Activated CD4-positive, alpha-beta T cell treated with anti-CD3 and anti-CD28 coated beads for 48 hours (primary cell): ENCODE measurements around the gene HDAC10.
"Not testable (repeated sequence)": the region's sequence is repeated elsewhere in the genome, so short reads cannot be mapped to it uniquely, and the experiment has no call there.

Source experiments
- DNase-seq: peaks from one replicate; pipeline ENCODE4 v3.0.0-alpha.2; 2020

Gene HDAC10

DNA sequence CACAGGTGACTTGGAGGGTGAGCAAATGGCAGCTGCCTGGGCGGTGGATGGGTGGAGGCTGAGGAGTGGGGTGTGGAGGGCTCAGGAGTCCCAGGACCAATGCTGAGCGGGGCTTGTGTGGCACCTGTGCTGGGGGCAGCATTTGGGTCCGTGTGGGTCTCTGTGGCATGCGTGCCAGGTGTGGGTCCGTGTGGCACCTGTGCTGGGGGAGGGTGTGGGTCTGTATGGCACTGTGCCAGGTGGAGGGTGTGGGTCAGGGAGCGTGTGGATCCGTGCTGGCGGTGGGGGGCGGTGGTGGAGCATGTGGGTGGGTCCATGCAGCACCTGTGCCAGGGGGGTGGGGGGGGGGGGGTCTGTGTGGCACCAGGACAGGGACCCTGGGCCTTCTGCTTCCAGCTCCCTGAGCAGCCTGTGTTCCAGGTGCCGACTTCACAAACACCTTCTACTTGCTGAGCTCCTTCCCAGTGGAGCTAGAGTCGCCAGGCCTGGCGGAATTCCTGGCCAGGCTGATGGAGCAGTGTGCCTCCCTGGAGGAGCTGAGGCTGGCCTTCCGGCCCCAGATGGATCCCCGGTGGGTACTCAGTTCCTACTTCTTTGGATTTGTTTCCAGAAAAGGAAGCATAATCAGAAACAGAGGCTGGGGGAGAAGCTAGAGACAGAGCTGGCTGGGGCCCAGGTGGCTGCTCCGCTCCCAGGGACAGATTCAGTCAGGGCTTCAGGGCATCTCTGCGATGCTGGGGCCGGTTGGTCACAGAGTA is 35.6 kb downstream of the HDAC10 start:
- no peak for DNase-seq

DNA sequence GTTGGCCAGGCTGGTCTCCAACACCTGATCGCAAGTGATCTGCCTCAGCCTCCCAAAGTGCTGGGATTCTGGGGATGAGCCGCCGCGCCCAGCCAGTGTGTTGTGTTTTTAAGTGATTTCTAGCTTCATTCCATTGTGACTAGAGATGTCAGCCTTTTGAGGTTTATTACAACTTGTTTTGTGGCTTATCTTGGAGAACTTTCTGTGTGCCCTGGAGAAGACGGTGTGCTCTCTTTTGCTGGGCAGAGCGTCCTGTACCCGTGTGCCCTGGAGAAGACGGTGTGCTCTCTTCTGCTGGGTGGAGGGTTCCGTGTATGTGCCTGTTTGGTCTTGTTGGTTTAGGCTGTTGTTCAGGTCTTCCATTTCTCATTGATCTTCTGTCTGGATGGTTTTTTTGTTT is 37.8 kb downstream of the HDAC10 start:
- DNase-seq, result no peak

DNA sequence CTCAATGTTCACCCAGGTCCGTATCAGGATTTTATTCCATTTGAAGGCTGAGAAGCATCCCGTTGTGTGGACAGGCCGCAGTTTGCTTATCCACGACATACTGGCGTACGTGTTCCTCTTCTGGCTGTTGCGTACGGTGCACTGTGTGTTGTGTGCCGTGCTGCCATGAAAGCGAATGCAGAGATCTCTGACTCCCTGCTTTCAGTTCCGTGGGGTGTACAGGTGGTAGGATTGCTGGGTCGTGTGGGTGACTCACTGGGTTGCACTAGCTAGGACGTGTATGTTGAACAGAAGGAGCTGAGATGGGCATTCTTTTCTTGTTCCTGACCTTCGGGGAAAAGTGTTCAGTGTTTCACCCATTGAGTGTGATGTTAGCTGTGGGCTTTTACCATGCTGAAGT is 39.9 kb downstream of the HDAC10 start:
- DNase-seq, result no peak

DNA sequence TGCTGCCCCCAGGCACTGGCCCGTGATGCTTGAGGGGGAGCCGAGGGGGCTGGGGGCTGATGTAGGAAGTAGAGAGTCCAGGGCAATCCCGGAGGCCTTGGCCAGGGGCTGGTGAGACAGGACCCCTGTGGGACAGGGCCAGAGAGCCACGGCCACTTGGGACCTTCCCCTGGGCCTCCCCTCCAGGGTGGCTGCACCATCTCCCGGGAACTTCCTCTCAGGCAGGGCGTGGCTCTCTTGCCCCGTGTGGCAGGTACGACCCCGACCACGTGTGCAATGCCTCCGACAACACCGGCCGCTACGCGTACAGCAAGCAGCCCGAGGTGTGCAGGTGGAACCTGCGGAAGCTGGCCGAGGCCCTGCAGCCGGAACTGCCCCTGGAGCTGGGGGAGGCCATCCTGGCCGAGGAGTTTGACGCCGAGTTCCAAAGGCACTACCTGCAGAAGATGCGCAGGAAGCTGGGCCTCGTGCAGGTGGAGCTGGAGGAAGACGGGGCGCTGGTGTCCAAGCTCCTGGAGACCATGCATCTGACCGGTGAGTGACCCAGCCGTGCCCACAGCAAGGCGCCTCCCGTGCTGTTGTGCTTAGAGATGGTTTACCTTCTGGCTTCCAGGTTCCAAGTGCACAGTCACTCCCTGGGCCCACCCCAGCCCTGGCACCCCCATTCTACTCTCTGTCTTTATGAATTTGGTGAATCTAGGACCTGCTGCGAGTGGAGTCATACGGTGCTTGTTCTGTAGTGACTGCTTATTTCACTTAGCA is 40.5 kb downstream of the HDAC10 start:
- no peak for DNase-seq

DNA sequence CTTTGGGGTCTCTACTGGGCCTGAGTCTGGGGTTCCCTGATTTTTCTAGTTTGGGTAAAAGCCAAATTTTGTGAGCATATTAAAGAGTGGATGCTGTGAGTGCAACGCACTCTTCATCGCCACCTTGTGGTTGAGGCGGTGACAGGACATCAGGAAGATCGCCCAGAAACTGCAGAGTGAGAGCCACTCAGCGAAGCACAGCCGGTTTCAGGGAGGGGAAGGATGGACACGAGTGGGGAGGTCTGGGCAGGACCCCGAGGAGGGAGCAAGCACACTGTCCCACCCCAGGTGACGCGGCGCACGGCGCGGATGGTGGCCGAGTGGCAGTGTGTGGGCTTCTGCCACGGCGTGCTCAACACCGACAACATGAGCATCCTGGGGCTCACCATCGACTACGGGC is 41.2 kb downstream of the HDAC10 start:
- DNase-seq, result peak; percentile 81

DNA sequence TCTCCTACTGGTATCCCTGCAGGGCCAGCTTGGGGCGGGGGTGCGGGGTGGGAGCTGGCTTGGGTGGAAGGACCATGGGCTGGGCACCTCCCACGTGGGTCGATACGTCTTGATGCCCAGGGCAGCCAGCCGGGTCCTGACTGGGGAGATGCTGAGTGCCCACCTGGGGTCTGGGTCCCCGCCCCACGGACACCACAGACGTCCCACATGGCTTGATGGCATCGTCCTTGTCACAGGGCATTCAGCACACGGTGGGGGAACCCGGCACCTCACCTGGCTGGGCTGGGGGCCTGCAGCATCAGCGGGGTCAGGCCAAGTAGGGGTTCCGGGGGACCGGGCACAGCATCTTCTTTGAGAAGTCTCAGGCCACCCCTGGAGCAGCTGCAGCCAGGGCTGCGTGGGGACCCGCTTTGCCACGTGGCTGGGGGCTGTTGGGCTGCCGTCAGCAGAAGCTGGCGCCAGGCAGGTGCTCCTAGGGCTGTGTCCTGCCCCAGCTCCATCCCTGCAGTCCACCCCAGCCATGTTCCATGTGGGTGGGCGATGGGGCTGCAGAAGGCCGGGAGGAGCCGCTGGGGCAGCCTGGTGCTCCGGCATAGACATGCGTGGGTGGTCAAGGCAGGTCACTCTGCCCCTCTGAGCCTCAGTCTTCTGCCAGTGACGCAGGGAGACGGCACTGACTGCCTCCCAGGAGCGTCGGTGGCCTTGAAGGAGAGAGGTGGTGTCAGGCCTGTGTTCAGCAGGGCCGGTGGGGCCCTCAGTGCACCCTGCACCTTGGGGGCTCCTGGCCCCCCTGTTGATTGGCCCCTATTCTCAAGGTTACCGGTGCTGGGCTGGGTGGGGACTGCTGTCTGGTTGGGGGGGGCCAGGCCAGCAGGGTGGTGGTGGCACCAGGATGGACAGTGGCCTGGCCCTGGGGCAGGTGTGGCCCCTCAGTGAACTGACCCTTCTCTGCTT is 41.8 kb downstream of the HDAC10 start:
- DNase-seq, result no peak

DNA sequence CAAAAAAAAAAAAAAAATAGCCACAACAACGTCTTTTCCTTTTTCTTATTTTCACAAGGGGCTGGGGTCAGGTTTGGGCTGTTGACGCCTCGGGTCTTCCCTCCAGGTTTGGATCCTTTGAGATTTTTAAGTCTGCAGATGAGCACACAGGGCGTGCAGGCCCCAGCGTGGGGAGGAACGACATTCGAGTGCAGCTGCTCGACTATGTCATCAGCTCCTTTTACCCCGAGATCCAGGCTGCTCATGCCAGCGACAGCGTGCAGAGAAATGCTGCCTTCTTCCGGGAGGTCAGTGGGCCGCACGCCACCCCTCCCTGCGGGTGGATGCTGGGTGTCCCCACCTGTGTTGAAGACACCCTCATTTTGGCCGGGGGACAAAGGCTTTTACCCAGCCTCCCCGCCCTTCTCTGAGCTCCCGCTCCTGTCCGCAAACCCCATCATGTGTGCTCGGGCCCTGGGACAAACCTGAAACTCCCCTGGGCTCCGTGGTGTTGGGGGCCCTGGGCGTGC is 42.6 kb downstream of the HDAC10 start:
- DNase-seq, result no peak

DNA sequence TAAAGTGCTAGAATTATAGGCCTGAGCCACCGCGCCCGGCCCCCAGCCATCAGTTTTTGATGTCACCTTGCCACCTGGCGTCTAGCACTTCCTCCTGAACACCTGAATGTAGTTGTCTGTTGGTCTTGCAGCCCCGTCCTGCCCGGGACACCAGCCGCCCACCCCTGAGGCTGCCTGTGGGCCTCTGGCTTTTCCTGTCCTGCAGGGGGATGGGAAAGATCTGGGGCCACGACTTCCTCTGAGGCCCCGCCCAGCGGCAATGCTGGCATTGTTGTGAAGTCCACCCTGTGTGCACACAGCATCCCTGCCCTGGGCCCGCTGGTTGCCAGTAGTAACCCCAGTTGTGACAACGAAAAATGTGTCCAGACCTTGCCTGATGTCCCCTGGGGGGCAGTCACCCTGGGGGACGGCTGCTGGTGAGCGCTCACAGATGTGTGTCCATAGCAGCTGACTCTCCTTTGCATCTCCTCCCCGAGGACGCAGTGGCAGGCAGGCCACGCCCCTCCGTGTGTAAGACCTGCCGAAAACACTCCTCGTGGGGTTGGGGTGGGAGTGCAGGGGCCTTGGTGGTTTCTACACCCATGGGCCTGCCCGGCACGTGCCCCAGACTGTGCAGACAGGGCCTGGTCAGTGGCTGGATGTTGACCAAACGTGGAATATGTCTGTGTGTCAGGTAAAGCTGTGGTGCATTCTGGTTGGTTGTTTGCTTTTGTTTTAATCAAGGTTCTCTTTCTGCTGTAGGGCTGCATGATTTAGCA is 43.5 kb downstream of the HDAC10 start:
- DNase-seq, result no peak

DNA sequence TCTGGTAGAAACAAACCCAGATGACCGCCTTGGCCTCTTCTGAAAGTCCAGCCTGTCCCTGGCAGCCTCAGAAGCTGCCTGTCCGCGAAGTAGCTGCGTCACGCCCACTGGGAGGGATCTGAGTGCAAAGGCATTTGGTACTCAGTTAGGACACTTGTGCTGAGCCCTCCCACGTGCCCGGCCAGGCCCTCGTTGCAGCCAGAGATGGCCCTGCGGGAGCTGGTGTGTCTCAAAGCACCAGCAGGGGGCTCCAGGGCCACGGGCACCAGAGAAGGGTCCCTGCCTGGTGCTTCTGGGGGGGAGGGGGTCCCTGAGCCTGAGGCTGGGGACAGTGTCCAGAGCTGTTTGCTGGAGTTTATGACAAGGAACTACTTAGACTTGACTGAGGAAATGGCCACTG is 44.5 kb downstream of the HDAC10 start:
- DNase-seq, result no peak

DNA sequence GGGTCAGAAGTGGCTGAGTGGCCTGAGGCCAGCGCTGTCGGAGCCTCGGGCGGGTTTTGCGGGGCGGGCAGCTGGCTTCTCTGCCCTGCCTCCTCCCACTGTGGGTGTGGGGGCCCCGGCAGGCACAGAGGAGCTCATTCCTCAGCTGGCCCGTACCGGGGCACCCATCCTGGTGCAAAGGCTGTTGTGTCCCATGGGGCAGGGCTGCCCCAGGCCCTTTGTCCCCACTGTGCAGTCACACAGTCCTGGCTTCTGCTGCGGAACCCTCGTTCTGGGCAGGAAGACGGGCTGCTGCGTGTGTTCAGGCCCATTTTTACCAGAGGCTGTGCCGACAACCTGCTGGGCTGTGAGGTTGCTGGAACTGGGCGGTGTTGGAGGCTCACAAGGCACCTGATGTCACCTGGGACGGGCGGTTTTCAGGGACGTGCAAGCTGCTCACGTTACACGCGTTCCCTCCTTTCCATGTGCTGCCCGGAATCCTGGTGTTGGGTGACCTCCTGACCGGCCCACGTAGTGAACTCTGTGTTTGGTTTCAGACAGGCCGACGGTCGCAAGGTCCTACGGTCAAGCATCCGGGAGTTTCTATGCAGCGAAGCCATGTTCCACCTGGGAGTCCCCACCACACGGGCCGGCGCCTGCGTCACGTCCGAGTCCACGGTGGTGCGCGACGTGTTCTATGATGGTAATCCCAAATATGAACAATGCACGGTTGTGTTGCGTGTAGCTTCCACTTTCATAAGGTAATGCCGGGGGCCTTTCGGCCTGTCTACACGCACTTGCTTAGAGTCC is 45.1 kb downstream of the HDAC10 start:
- no peak for DNase-seq

DNA sequence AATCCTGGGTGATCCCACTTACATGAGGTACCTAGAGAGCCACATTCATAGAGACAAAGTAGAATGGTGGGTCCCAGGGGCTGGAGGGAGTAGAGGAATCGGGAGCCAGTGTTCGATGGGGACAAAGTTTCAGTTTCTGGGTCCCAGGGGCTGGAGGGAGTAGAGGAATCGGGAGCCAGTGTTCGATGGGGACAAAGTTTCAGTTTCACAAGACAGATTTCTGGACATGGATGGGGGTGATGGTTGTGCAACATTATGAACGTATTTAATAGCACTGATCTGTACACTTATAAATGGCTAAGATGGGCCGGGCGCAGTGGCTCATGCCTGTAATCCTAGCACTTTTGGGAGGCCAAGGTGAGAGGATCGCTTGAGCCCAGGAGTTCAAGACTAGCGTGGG is 46.1 kb downstream of the HDAC10 start:
- not testable (repeated sequence) for DNase-seq

DNA sequence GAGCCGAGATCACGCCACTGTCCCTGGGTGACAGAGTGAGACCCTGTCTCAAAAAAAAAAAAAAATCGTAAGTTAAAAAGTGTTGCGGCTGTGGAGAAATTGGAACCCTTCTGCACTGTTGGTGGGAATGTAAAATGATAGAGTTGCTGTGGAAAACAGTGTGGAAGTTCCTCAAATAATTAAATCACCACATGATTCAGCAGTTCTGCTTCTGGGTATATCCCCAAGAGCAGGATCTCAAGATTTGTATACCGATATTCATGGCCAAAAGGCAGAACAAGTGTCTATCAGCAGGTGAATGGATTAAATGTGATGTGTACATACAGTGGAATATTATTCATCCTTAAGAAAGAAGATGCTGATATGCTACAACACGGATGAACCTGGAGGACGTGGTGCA is 46.5 kb downstream of the HDAC10 start:
- DNase-seq, result no peak

DNA sequence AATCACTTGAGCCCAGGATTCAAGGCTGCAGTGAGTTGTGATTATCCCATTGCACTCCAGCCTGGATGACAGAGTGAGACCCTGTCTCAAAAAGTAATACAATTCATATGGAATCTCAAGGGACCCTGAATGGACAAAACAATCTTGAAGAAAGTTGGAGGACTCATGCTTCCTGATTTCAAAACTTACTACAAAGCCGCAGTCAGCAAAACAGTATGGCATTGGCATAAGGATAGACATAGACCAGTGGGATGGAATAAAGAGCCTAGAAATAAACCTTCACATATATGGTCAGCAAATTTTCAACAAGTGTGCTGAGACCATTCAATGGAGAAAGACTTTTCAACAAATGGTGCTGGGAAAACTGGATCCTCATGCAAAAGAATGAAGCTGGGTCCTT is 47.8 kb downstream of the HDAC10 start:
- no peak for DNase-seq

DNA sequence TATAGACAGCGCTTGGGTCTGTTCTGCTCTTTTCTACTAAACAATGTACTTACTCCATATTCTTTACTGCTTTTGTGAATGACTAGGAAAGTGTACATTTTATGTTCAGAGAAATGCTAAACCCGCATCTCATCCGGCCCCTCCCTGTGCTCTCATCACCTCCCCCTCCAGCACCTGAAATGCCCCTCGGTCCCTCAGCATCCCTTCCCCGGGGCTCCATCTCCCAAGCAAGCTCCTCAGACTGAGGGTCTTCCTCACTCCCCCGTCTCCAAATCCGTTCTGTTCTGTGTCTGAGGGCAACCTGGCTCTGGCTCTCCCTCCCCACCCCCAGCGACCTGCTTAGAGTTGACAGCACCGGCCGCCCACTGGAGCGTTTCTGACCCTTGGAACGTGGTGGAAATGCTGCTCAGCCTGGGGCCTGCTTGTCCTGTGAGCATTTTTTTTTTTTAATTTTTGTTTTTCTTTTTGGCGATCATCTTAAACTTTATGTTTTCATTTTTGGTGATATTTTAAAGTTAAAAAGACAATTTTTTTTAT is 48.9 kb downstream of the HDAC10 start:
- DNase-seq, result no peak

DNA sequence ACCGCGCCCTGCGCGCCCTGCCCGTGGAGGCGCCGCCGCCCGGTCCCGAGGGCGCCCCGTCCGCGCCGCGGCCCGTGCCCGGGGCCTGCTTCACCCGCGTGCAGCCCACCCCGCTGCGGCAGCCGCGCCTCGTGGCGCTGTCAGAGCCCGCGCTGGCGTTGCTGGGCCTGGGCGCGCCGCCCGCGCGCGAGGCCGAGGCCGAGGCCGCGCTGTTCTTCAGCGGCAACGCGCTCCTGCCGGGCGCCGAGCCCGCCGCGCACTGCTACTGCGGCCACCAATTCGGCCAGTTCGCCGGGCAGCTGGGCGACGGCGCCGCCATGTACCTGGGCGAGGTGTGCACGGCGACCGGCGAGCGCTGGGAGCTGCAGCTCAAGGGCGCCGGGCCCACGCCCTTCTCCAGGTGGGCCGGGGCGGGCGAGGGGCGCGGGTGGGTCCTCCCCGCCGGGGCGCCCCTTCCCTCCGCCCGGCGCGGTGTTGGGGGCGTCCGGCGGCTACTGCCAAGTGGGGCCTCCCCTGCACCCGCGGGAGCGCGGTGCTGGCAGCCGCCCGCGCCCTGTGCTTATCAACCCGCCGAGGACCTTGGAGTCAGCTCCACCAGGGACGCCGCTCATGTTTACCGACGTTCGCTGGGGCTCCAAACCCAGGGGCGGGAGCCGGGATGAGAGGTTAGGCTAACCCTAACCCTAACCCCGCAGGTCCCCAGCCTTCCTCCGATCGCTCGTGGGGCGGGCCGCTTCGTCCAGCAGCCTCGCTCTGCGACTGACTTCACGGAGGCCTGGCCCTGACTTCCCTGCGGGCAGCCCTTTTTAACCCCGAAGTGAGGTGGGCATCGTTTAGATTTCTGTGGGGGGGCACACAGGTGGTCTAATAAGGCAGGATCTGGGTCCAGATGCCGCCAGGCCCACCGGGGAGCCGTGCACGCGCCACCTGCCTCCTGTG is 49.6 kb downstream of the HDAC10 start:
- DNase-seq, result peak; percentile 33

DNA sequence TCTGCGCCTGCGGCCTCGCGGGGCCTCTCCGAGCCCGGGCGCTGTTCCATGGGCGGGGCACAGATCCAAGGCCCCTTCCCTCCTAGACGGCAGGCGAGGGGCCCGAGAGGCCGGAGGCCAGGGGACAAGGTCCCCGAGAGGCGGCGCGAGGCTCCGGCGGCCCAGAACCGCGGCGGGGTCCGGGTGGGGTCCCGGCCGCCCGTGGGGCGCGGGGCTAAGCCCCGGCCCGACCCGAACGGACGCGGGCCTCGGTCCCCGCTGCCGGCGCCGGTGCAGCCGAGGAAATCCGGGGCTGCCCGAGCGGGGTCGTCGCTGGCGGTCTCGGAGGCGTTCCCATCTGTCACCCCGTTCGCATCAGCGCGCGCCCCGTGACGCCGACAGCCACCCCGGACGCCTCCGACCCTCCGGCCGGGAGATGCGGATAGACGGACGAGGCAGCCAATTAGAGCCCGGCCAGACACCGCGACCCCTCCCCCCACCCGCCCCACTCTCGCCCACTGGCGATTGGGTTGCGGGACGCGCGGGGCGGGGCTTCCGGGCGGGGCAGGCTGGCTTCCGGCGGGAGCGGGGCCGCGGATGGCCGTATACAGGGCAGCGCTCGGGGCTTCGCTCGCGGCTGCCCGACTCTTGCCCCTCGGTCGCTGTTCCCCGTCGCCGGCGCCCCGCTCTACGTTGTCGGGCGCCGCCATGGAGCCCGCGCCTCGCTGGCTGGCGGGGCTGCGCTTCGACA is 50.4 kb downstream of the HDAC10 start, which contains the start of gene SELENOO:
Gene SELENOO (plus strand): TSS at position 551 of the 730 bp plus-strand sequence. CDS start 26 bp downstream, at position 577.
- DNase-seq, result peak; percentile 94

DNA sequence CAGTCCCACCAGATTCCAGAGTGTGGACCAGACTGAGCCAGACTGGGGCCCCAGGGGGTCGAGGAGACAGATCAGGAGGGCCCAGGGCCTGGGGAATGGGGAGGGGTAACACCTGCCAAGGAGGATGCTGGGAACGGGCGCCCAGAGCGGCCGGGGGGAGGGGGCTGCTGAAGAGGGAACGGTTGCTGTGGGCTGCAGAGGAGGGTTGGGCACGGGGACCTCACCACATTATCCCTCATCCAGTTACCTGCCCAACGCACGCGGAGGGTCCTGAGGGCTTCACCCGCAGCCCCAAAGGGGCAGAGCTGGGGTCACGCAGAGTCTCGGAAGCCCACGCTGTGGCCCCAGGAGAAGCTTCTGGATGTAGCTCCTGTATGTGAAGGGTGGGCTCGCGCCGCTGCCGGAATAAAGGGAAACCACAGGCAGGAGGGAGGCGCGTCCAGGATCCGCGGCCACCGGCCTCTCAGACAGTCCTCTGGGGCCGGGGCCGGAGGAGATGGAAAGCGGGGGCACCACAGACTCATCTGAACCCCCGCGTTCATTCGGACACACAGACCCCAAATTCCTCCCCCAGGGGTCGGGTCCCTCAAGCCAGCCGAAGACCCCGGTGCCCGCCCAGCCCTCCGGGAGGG is 51.1 kb downstream of the HDAC10 start:
- DNase-seq, result no peak

DNA sequence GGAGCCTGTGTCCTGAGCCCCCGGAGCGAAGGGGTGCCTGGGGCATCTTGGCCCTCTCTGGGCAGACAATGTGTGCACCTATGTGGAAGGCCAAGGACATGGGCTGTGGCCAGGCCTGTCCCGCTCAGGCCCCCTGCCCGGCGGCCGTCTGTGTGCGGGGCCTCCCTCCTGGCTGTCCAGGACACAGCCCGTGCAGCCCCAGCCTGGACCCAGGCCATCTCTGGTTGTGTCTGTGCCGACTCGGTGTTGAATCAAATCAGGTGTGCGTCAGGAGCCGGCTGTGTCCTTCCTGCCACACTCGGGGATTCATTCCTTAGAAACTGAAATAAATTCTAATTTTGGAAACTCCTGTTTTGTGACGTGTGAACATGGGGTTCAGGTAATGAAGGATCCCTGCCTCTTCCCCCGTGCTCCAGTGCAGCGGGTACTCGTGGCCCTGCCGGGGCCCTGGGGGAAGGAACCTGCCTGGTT is 51.8 kb downstream of the HDAC10 start:
- DNase-seq, result no peak

DNA sequence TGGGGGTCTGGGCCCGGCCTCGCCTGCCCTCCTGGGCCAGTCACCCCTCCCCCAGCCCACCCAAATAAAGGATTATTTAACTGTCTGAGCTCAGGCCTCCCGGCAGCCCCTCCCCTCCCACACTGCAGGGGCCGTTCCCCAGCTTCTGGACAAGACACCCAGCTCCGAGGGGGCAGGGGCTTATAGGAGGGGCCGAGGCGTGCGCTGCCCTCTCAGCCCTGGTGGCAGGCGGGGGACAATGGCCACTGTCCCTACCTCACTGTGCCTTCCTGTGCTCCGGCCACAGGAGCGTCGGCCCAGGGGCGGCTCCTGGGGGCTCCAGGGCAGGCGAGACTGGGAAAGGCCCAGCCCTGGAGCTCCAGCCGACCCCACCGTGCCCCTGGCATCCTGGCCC is 52.4 kb downstream of the HDAC10 start:
- DNase-seq, result no peak
